AG04450 (cell line): ENCODE results near the gene SCGB1C1. TPM values are rescaled to one million over a fixed set of nuclear protein-coding genes. Genes with fewer than 3 reads are reported as not detected.

Experiments
- CTCF ChIA-PET: fragments of 300-600, 350-600 bp; formaldehyde crosslinking; extraction: SDS; loops from one replicate; lab custom pipeline; 2022; ENCODE audit warnings: antibody characterized with exemption, inconsistent platforms; lab: Charles Lee
- POLR2A ChIA-PET: fragments of 350-600 bp; formaldehyde crosslinking; extraction: SDS; loops from one replicate; lab custom pipeline; 2021; ENCODE audit warnings: antibody characterized with exemption, inconsistent platforms; lab: Yijun Ruan, JAX
- DNase-seq: peaks from one replicate; pipeline ENCODE4 v3.0.0-alpha.2; 2011; ENCODE audit warnings: low read depth, low spot score
- H3K27ac ChIP-seq: one replicate; pipeline ENCODE4 v1.5.1; 2012; ENCODE audit warnings: low read depth, low read length, control low read depth
- H3K27me3 ChIP-seq: one replicate; pipeline ENCODE4 v1.6.0; 2012; ENCODE audit warnings: low read length; ENCODE audit not compliant: control insufficient read depth, insufficient read depth
- H3K4me3 ChIP-seq: 2 replicates; pipeline ENCODE4 v1.5.1; 2011; ENCODE audit warnings: mild to moderate bottlenecking, low read depth, low read length, control low read depth
- H3K9me3 ChIP-seq: 2 replicates; pipeline ENCODE4 v1.5.1; 2012; ENCODE audit warnings: low read length; ENCODE audit not compliant: control insufficient read depth, insufficient read depth
- CTCF ChIP-seq: IDR thresholded peaks from 2 replicates; pipeline ENCODE4 v1.5.1; 2011; ENCODE audit warnings: low read depth, low read length, control low read depth, inconsistent platforms
- polyA plus RNA-seq: library from polyadenylated mRNA; depleted of rRNA; stranded (reverse); fragments of >200 nt; gene quantifications from 2 replicates; pipeline ENCODE4 v1.2.3, GENCODE V29; 2011

SCGB1C1 gene
- polyA plus RNA-seq, 1 experiment = not detected

DNA sequence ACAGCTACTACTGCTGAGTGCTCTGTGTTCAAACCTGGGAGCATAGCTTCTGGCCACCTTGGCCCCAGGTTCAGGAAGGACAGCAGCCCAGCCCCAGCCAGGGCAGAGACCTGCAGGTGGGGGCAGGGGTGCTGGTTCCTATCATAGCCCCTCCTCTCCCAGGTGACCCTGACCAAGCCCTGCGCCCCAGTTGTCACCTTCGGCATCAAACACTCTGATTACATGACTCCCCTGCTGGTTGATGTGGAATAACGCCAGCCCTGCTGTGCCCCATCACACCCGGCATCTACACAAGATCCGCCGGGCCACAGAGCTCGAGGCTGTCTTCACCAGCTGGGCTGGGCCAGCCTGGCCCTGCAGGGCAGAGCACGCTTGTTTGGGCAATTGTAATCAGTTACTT is 6.9 kb downstream of the SCGB1C1 start:
- ChIA-PET CTCF (no interaction called here), POLR2A (no interaction called here)
- Histone ChIP-seq H3K27me3 (no peaks in the 10 kb centered on the region), H3K4me3 (no peak overlapping the region), H3K9me3 (no peaks in the 10 kb centered on the region; the same call in 1 of the 2 replicates), H3K27ac (no peak overlapping the region)
- no peak for DNase-seq
- no peak for TF ChIP-seq CTCF

- no peak for DNase-seq
- H3K9me3 ChIP-seq = no peaks in the 10 kb centered on the region; the same call in 1 of the 2 replicates
- H3K27ac ChIP-seq = no peak overlapping the region
- ChIA-PET CTCF (no interaction called here), POLR2A (no interaction called here)
- H3K27me3 ChIP-seq = no peaks in the 10 kb centered on the region
- H3K4me3 ChIP-seq = no peak overlapping the region
- no peak for TF ChIP-seq CTCF
Observed at GRCh38 chr11:200224-201003, 7.5 kb downstream of the SCGB1C1 start.

DNA sequence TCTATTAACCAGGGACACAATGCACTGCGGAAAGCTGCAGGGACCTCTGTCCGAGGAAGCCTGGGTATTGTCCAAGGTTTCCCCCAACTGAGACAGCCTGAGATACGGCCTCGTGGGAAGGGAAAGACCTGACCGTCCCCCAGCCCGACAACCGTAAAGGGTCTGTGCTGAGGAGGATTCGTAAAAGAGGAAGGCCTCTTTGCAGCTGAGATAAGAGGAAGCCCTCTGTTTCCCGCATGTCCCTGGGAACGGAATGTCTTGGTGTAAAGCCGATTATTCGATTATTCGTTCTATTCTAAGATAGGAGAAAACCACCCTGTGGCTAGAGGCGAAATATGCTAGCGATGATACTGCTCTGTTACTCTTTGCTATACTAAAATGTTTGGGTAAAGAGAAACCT is 9.1 kb downstream of the SCGB1C1 start:
- no peak for TF ChIP-seq CTCF
- DNase-seq = no peak
- H3K4me3 ChIP-seq = no peak overlapping the region
- CTCF ChIA-PET = no interaction called here
- no peak overlapping the region for H3K27ac ChIP-seq
- no peaks in the 10 kb centered on the region for H3K27me3 ChIP-seq
- no peaks in the 10 kb centered on the region; the same call in 1 of the 2 replicates for H3K9me3 ChIP-seq
- POLR2A ChIA-PET = no interaction called here

DNA sequence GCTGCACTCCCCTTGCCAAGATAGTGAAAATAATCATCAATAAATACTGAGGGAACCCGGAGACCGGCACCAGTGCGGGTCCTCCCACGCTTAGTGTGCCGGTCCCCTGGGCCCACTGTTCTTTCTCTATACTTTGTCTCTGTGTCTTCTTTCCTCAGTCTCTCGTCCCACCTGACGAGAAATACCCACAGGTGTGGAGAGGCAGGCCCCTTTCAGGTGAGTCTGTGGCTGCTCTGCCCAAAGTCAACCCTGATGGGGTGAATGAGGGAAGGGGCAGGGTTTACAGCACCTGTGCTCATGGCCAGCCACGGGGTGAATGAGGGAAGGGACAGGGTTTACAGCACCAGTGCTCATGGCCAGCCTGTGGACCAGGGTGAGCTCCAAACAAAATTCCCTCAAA is 9.6 kb downstream of the SCGB1C1 start:
- CTCF ChIA-PET = no interaction called here
- Histone ChIP-seq H3K4me3 (no peak overlapping the region), H3K9me3 (no peaks in the 10 kb centered on the region; the same call in 1 of the 2 replicates), H3K27ac (no peak overlapping the region), H3K27me3 (no peaks in the 10 kb centered on the region)
- no peak for TF ChIP-seq CTCF
- no peak for DNase-seq
- POLR2A ChIA-PET = no interaction called here

GRCh38 chr11:203056-203944 is 10.4 kb downstream of the SCGB1C1 start:
- H3K4me3 ChIP-seq = no peak overlapping the region
- ChIA-PET POLR2A (no interaction called here), CTCF (interaction anchor here (0.6 kb wide), 1 partner anchor 160 kb away, joined by 6 read pairs; no protein-coding TSS in a partner anchor)
- no peaks in the 10 kb centered on the region for H3K27me3 ChIP-seq
- H3K9me3 ChIP-seq = no peaks in the 10 kb centered on the region; the same call in 1 of the 2 replicates
- DNase-seq = no peak
- TF ChIP-seq CTCF = no peak
- H3K27ac ChIP-seq = no peak overlapping the region
